Activated gamma-delta T cell (primary cell): ENCODE data around the gene ITLN2.
"Not testable (repeated sequence)": the region's sequence is repeated elsewhere in the genome, so short reads cannot be mapped to it uniquely, and the experiment has no call there.

Experiments used
- DNase-seq: peaks from one replicate; lab custom pipeline; 2025; lab: John Stamatoyannopoulos, UW

Gene ITLN2

DNA sequence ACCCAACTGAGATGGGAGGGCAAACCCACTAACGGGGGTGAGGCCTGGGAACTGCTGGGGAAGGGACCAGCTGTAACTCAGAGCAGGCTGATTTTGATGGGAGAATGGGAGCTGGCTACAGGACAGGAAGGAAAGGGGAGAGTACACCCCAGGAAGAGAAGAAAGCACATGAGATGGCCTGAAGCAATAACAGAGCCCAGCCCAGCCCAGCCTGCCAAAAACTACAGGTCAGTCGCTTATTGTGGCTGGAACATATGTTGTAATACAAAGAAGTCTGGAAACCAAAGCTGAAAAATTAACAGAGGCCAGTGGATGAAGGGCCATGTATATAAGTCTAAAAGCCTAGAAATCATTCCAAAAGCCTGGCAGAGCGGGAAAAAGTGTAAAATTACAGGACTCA is 1.6 kb downstream of the ITLN2 start:
- DNase-seq, result no peak

DNA sequence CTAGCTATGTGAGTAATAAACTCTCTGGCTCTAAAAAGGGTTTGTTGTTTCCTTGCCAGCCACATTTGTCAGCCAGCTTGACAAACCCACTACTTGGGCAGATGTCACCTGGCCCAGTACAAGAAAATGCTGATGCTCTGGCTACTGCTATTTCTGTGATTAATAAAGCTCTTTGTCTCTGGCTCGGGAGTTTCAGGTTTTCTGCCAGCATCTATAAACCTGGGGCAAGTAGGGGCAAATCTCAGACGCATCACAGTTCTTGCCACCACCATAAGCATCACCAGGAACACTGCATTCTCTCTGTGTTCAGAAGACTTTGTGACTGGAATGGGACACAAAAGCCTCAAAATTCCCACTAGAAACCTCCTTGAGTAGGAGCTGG is 2.5 kb downstream of the ITLN2 start:
- DNase-seq, result no peak

DNA sequence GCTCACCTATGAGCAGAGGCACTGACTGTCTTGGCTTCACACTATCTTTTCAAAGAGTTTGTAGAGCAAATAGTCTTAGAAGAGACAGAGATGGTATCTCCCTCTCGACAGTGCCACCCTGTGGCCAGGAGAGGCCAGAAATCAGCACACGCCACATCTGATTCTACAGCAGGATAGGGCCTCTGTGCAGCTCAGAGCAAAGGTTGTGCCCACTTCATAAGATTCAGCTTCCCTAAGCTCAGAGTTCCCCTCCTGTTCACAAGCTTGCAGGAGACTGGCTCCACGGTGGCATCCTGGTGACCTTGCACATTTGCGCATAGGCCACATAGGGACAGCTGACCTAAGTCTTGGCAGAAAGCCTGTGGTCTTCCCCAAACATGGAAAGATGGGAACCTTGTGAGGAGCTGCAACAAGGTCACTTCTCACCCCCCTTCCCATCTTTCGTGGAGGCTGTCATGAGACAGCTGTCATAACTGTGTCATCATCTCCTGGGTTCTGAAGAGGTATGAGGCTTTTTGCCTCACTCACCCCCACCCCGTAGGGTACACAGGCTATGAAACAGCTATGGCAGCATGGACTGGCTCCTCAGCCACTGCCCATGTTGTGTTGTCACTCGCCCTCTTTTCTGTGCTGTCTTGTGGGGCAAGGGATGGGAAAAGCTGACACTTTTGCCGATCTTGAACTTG is 3.0 kb downstream of the ITLN2 start:
- DNase-seq, result no peak

DNA sequence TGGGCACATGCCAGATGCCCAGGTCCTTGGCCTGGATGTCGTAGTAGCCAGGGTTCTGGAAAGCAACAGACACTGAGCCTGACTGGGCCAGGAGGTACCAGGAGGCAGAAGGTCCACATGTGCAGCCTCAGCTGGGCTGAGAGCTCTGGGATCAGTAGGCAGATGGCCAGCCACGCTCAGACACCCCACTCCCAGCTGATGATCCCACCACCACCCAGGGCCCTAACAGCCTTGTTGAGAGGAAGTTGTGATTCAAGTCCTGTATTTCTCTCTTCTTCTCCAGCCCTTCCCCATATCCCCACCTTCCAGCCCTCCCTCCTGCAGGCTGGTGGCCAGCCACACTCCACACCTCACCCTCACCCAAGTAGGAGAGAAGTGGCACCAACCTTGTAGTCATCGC is 4.0 kb downstream of the ITLN2 start:
- DNase-seq, result no peak

DNA sequence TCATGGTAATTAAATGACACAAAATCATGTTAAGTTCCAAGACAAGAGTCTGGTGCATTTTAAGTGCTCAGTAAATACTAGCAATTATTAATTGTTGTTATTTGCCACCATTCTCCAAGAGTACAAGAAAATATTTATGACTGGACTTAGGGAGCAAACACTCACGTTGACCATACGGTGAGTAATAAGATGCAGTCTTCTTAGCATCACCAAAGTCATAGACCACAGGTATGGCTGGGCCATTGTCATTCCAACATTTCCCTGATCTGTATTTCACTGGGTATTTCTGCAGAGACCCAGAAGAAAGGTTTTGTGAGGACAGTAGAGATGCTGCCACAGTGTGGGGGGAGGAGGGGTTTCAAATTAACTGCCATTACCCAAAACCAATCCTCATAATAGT is 4.7 kb downstream of the ITLN2 start:
- no peak for DNase-seq

DNA sequence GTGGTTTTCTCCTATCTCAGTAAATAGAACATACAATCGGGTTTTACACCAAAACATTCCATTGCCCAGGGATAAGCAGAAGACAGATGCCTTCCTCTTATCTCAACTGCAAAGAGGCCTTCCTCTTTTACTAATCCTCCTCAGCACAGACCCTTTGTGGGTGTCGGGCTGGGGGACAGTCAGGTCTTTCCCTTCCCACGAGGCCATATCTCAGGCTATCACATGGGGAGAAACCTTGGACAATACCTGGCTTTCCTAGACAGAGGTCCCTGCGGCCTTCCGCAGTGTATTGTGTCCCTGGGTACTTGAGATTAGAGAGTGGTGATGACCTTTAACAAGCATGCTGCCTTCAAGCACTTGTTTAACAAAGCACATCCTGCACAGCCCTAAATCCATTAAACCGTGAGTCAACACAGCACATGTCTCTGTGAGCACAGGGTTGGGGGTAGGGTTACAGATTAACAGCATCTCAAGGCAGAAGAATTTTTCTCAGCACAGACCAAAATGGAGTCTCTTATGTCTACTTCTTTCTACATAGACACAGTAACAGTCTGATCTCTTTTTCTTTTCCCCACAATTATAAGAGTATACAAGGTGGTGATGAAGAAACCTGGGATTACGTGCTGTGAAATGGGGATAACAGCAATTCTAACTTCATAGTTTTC is 5.3 kb downstream of the ITLN2 start:
- DNase-seq, result not testable (repeated sequence)

DNA sequence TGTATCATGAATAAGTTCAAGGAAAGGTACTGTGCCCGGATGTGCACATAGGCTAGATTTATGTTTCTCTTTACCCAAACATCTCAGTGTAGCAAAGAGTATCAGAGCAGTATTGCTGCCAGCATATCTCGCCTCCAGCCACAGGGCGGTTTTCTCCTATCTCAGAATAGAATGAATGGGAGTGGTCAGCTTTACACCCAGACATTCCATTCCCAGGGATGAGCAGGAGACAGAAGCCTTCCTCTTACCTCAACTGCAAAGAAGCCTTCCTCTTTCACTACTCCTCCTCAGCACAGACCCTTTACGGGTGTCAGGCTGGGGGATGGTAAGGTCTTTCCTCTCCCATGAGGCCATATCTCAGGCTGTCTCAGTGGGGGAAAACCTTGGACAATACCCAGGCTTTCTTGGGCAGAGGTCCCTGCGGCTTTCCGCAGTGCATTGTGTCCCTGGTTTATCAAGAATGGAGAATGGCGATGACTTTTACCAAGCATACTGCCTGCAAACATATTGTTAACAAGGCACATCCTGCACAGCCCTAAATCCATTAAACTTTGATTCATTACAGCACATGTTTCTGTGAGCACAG is 7.3 kb downstream of the ITLN2 start:
- not testable (repeated sequence) for DNase-seq

DNA sequence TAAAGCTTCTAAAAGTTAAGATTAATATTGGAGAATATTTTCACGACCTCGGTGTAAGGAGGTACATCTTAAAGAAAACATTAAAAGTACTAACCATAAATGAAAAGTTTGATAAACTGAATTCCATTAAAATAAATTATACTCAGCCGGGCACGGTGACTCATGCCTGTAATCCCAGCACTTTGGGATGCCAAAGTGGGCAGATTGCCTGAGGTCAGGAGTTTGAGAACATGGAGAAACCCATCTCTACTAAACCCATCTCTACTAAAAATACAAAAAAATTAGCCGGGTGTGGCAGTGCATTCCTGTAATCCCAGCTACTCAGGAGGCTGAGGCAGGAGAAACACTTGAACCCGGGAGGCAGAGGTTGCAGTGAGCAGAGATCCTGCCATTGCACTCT is 8.7 kb downstream of the ITLN2 start:
- DNase-seq, result not testable (repeated sequence)

DNA sequence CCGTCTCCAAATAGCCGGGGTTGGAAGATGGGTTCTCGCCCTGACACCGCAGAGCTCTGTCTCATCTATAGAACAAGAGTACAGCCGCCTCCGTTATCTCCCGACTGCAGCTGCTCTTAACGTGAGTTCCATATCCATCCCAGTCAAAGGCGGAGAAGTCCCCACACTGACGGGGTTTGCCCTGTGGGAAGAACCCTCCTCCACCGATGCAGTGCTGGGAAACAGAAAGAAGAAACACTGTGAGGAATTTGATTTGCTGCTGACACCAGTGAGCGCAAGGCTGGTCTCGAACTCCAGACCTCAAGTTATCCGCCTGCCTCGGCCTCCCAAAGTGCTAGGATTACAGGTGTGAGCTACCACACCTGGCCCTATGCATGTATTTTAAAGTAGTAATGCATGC is 9.5 kb downstream of the ITLN2 start:
- DNase-seq, result no peak

DNA sequence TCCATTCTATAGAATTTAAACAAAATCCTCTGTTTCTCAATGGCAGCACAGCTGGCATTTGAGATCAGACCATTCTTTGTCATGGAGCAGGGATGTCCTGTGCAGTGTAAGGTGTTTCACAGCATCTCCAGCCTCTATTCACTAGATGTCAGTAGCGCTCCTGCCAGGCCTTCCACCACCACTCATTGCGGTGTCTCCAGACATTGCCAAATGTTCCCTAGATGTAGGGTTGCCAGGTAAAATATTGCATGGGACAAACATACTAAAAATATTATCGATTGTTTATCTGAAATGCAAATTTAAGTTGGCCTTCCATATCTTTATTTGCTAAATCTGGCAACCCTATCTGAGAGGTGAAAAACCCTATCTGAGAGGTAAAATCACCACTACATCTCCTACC is 11.7 kb downstream of the ITLN2 start:
- no peak for DNase-seq

DNA sequence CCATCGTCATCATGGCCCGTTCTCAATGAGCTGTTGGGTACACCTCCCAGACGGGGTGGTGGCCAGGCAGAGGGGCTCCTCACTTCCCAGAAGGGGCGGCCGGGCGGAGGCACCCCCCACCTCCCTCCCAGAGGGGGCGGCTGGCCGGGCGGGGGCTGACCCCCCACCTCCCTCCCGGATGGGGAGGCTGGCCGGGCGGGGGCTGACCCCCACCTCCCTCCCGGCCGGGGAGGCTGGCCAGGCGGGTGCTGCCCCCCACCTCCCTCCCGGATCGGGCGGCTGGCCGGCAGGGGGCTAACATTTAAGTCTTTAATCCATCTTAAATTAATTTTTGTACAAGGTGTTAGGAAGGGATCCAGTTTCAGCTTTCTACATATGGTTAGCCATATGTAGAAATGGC is 17.9 kb downstream of the ITLN2 start:
- not testable (repeated sequence) for DNase-seq

DNA sequence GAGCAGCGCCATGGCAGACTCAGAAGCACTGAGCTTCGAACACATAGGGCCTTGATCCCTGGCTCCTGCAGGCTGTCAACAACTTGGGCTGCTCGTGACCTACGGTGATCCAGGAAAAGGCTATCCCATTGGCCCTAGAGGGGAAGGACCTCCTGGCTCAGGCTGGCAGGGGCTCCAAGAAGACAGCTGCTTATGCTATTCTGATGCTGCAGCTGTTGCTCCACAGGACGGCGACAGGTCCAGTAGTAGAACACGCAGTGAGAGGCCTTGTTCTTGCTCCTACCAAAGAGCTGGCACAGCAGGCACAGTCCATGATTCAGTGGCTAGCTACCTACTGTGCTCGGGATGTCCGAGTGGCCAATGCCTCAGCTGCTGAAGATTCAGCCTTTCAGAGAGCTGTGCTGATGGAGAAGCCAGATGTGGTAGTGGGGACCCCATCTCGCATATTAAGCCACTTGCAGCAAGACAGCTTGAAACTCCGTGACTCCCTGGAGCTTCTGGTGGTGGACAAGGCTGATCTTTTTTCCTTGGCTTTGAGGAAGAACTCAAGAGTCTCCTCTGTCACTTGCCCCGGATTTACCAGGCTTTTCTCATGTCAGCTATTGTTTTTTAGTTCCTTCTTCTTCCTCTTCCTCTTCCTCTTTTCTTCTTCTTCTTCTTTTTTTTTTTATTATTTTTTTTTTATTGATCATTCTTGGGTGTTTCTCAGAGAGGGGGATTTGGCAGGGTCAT is 18.9 kb downstream of the ITLN2 start:
- DNase-seq, result no peak

DNA sequence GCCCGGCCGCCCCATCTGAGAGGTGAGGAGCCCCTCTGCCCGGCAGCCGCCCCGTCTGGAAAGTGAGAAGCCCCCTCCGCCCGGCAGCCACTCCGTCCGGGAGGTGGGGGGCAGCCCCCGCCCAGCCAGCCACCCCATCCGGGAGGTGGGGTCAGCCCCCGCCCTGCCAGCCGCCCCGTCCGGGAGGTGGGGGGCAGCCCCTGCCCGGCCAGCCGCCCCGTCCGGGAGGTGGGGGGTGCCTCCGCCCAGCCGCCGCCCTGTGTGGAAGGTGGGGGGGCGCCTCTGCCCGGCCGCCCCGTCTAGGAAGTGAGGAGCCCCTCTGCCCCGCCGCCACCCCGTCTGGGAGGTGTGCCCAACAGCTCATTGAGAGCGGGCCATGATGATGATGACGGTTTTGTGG is 21.3 kb downstream of the ITLN2 start:
- not testable (repeated sequence) for DNase-seq

DNA sequence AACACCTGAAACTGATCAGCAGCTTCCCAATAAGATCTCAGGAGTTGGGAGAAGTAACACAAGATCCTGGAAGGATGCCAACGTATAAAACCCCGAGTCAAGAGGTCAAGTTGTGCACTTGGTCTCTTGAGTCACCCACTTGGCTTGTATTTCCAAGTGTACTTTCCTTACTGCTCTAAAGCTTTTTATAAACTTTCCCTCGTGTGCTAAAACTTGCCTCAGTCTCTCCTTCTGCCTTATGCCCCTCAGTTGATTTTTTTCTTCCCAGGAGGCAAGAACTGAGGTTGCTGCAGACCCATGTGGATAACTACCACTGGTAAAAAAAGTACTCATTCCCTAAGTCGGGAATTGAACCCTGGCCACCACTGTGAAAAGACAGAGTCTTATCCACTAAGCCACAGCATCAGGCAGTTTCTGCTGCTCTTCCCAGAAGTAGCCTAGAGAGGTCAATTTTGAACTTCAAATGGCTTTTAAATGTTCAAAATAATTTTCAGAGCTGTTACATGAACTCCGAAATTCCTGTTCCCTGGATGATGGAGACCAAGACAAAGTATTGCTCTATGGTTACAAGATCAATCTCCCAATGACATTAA is 28.9 kb downstream of the ITLN2 start:
- DNase-seq, result no peak

DNA sequence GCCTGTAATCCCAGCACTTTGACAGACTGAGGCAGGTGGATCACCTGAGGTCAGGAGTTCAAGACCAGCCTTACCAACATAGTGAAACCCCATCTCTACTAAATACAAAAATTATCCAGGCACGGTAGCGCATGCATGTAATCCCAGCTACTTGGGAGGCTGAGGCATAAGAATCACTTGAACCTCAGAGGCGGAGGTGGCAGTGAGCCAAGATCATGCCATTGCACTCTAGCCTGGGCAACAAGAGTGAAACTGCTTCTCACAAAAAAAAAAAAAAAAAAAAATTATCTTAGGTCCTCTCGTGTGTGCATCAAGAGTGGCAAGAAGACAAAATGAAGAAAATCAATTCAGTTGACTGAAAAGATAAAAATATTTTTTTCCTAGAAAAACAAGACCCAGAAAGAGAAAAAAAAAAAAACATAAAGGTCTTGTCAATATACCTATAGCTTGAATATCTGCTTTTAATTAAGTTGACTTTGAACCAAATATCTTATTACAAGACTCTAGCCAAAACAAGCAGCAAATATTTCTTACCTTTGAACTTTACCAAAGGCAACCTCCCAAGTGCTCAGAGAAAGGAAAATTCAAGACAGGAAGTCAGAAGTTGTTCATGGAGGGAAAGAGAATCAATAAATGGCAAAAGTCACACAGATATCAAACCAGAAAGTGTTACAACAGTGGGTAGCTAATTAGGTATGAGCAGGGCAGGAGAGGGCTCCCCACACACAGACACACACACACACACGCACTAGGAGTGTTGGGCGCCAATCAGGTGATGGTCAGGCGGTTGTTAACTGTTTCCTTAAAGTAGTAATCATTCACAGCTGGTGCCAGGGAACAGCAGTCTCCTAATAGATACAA is 29.6 kb downstream of the ITLN2 start:
- no peak for DNase-seq

DNA sequence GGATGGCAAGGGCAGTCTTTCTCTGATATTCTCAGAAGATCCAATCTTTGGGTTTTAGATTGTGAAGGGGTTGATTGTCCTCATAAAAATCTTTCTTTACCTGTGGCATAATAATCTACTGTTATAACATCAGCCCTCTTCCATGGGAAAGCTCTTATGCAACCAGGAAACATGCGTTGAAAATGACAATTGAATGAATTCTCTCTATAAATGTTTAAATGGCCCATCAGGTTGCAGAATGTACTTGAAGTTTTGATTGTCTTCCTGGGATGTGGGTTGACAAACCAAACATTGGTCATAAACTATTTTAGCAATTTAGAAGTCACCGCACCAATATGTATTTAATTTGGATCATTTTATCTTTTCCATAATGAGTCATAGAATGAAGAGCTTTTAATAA is 37.9 kb downstream of the ITLN2 start:
- no peak for DNase-seq

DNA sequence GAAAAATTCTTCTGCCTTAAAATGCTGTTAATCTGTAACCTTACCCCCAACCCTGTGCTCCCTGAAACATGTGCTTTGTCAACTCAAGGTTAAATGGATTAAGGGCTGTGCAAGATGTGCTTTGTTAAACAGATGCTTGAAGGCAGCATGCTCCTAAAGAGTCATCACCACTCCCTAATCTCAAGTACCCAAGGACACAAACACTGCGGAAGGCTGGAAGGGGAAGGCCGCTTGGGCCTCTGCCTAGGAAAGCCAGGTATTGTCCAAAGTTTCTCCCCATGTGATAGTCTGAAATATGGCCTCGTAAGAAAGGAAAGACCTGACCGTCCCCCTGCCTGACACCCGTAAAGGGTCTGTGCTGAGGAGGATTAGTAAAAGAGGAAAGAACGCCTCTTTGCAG is 41.4 kb downstream of the ITLN2 start:
- not testable (repeated sequence) for DNase-seq

DNA sequence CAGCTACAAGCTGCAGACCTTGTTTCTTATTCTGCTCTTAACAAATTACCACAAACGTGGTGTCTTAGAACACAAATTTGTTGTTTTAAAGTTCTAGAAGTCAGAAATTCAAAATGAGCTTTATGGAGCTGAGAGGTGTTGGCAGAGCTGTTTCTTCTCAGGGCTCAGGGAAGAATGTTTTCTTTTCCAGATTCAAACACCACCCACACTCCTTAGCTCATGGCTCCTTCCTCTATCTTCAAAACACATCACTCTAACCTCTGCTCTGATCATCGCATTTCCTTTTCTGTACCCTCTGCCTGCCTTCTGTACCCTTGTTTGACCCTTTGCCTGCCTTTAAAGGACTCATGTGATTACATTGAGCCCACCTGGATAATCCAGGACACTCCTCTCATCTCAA is 42.7 kb downstream of the ITLN2 start:
- no peak for DNase-seq

DNA sequence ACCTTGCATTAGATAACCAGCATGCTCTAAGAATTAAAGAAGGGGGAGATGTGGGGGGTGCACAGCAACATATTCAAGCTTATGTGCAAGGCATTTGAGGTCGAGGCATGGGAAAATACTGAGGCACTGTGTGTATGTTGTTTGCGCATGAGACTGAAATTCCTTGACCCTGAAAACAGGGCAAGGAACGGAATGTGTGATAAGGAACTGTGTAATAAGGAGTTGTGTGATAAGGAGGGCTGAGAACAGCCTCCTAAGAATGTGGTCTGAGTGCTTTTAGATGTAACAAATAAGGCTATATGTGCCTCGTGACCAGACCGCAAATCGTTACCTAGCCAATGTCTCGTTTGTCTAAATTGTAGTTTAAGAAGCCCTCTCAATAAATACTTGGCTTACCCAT is 43.2 kb downstream of the ITLN2 start:
- DNase-seq, result no peak

DNA sequence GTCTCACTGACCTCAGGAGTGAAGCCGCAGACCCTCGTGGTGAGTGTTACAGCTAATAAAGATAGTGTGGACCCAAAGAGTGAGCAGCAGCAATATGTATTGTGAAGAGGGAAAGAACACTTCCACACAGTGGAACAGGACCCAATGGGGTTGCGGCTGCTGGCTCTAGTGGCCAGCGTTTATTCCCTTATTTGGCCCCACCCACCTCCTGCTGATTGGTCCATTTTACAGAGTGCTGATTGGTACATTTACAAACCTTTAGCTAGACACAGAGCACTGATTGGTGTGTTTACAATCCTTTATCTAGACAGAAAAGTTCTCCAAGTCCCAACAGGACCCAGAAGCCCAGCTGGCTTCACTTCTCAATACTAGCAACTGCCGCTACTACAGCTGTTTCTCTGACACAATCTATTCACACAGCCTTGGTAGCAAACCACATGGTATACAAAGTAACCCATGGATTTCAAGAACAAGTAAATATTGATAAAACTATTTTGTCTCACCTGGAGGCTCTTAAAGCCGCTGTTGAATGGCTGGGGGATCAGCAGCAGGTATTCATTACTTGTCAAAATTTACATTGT is 44.3 kb downstream of the ITLN2 start:
- no peak for DNase-seq

DNA sequence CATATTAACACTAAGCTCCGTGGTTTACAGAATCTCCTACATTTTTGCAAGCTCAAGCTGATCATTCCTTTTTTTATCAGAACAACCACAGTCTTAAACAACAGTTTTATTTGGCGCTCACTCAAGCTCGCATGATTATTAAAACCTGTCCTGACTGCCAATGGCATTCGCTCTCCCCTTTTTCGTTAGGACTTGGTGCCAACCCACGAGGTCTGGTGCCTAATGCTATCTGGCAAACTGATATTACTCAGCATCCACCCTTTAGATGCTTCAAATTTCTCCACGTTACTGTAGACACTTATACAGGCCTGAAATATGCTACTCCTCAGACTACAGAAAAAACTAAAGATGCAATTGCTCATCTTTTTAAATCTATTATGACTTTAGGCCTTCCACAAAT is 46.6 kb downstream of the ITLN2 start:
- no peak for DNase-seq
